OCI-LY7 (cell line): ENCODE measurements around the gene NOS3.

Experiments used
- CTCF ChIP-seq: fragments of 200-600 bp; sonication (generic); conservative IDR thresholded peaks from 2 replicates; pipeline ENCODE4 v1.5.1; 2014; ENCODE audit warnings: mild to moderate bottlenecking, antibody characterized with exemption, low read length, moderate library complexity, mixed read lengths
- EZH2phosphoT487 ChIP-seq: fragments of 200-600 bp; sonication (generic); IDR thresholded peaks from 2 replicates; pipeline ENCODE4 v1.6.1; 2018; ENCODE audit warnings: low read depth, borderline replicate concordance, mild to moderate bottlenecking, mixed run types, antibody characterized with exemption, low read length, moderate library complexity, mixed read lengths

- TF ChIP-seq CTCF (no peak), EZH2phosphoT487 (no peak)
Measured at GRCh38 chr7:150955519-150956394, 35.1 kb upstream of the NOS3 start.
